Activated CD4-positive, alpha-beta T cell treated with anti-CD3 and anti-CD28 coated beads for 4 hours (primary cell): ENCODE data around the gene CARD19.
"Not testable (repeated sequence)": the region's sequence is repeated elsewhere in the genome, so short reads cannot be mapped to it uniquely, and the experiment has no call there.

ENCODE experiments used
- DNase-seq, 2 donors: peaks; one replicate each; pipeline ENCODE4 v3.0.0-alpha.2; 2020

CARD19 gene

DNA sequence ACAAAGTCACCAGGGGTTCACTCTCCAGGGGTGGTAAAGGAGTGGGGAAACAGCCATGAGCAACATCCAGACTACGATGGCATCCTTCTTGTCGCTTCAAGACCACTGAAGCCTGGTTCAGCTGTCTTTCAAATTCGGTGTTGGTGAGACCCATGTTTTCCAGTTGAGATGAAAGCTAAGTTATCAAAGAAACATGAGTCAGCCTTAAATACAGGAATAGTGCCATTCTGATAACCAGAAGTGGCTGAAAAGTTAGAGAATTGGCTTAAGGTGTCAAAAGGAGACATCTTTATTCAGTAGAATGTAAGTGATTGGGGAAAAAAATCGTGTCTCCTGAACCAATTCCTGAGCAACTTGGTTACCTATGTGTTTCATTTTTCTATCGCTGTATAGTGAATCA, 7.0 kb upstream of the CARD19 start:
- no peak for DNase-seq

DNA sequence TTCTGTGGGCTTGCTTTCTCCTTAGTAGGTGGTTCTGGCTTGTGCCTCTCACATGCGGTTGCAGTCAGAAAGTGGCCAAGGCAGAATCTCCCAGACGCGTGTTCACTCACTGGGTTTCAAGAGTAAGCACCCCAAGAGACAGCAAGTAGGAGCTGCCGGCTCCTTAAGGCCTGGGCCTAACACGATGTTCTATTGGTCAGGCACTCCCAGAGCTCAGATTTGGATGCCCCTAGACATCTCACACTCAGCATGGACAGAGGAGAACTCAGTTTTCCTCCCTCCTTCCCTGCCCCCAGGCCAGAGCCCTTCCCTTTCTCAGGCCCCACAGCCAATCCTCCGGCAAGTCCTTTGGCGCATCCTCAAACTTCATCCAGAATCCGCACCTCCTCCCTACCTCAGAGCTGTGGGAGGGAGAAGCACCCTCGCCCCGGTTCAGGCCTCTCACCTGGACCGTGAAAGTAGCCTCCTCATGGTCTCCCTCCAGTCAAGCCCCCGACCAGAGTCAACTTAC, 6.5 kb upstream of the CARD19 start:
- no peak for DNase-seq

DNA sequence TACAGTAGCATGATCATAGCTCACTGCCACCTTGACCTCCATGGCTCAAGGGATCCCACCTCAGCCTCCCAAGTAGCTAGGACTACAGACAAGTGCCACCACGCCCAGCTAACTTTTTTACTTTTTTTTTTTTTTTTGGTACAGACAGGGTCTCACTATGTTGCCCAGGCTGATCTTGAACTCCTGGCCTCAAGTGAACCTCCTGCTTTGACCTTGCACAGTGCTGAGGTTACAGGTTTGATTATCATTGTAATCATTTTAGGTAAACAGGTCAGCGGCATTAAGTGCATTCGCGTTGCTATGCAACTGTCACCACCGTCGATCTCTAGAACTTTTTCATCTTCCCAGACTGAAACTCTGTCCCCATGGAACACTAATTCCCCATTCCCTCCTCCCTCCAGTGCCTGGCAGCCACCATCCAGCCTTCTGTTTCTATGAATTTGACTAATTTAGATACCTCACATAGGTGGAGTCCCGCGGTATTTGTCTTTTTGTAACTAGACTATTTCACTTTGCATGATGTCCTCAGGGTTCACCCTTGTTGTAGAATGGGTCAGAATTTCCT, 5.8 kb upstream of the CARD19 start:
- no peak for DNase-seq

DNA sequence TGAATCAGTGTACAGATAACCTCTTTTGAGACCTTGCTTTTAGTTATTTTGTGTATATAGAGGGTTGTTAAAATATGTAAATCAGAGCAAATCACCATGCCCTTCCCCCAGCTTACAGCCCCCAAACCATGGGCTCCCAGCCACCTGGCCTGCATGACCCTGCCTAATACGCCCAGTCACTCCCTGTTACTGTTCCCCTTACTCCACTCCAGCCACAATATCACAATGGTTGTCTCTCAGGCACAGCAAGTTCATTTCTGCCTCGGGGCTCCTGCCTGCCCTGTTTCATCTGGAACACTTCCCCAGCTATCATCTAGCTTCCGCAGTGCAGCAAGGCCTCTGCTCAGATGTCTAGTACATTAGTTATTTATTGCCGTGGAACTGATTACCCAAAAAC, 5.0 kb upstream of the CARD19 start:
- no peak for DNase-seq

DNA sequence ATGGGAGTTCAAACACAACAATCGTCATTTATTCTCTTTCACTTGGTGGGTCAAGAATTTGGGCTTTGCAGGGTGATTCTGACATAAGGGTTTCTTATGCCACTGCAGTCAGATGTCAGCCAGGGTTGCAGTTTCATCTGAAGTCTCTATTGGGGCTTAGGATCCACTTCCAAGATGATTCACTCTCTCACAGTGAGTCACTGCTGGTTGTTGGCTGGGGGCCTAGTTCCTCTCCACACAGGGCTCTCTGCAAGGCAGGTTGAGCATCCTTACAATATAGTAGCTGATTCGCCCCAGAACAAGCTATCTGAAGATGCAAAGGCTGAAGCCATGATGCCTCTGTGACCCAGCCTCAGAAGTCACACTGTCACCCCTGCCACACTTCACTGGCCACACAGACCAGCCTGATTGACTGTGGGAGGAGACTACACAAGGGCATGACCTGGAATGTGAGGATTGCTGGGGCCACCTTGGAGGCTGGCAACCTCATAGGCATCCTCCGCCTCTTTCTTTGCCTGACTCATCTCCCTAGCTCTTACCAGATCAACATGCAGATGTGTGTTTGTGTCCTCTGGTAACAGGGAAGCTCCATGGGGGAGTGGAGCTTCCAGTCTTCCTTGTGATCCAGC, 4.5 kb upstream of the CARD19 start:
- DNase-seq = peak; percentile 50 to 56

DNA sequence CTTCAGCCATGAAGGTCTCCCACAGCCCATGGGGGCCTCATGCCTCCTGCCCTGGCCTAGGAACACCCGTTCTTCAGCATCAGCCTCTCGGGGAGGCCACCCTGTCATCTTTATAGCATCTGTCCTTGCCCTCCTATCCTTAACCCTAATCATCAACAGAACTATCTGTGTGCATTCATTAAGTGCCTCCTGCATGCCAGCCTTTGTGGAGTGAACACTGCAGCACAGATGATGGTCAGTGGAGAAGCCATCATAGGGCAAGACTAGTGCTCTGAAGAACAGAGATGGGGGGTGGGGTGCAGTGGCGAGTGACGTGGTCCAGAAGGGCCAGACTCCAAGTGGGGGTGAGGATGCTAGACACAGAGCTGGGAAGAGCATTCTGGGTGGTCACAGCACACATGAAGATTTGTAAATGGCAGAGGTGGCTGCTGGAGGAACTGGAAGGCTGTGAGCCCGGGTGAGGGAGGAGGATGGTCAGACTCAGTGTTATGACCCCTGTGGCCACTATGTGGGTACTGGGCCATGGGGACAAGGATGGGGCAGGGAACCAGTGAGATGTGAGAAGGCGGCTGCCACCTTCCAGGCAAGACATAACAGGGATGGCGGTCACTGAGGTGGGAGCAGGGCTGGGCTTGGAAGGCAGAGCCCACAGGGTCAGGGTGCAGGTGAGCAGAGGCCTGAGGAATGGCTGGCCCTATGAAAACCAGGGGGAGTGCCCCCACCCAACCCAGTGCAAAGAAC, 3.6 kb upstream of the CARD19 start:
- DNase-seq = peak in 1 of 2 donors; percentile 0

DNA sequence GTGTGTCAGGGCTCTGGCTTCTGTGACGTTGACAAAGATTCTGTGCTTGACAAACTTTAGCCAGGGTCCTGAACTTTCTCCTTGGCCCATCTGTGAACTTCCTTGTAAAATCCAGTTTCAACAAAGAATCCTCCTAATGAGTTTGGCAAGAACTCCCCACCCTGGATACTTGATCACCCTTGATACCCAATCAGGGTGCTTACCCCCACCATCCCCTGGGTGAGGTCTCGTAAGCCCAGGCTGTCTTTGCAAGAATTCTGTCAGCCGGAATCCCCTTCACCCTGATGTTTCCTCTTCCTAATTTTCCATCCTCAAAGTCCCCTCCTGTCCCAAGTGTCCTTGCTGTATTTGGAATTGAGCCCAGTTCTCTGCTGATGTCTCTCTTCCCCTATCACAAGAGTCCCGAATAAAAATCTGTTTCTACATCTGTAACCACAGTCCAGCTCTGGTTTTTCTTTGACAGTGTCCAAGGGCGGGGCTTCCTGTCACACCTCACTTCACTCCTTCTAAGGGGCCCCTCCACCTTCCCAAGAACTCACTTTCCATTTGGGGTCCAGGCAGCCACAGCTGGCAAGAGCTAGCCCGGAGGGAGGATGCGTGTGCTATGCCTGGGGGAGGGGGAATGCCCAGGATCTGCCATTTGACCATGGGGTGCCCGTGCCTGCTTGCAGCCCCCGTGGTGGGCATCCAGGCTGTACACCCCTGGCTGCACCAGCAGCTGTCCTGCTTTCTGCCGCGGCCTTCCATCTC, 2.7 kb upstream of the CARD19 start:
- DNase-seq = peak in 1 of 2 donors; percentile 0

DNA sequence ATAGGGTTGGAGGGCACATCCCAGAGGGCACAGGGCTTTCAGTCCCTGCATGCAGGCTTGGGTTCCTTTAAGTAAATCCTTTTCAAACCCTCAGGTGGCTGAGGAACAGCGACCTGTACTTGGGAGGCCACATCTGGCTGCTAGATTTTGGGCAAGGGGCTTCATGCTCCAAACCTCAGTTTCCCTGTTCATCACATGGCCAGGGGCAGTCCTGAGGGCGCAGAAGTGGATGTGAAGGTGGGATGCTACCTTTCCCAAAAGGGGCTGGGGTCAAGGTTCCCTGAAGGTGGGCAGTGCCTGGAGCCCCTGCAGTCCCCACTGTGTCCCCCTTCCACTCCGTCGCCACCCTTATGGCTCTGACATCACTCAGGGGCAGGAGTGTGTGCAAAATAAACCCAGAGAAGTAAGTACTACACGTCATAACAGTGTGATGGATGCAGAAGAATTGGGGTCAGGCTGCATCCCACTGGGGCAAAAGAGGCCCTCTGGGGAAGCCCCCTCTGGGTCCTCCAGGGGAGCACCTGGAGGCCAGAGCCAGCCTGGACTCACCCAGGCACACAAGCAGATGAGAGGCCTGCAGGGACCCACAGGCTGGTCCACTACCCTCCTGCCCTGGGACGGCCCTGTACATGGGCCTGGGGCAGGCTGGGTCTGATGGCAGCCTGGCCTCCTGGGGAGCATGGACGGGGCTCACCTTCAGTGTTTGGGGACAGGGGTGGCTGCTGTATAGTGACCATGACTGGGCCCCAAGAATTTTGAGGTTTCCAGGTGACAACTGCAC, 1.9 kb upstream of the CARD19 start:
- DNase-seq = no peak

DNA sequence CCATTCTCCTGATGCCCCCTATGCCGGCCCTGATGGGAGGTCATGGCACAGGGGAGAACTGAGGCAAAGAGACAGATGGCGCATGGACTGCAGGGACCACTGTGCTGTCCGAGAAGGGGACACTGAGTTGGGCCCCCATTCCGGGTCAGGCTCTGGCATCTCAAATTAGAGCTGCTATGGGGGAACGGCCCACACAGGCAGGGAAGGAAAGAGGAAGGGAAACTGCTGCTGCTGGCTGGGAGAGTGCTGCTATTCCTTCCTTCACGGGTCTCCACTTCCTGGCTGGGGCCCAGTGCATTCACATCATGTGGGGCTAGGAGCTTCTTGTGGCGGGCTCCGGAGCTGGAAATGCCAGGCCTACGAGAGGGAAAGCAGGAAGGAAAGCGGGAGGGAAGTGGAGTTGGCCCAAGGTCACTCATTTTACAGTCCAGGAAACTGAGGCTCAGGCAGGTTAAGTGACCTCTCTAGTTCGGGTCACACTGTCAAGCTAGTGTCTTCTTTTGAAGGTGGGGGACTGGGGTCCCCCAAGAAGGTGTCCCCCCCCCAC, 1.3 kb upstream of the CARD19 start:
- no peak for DNase-seq

DNA sequence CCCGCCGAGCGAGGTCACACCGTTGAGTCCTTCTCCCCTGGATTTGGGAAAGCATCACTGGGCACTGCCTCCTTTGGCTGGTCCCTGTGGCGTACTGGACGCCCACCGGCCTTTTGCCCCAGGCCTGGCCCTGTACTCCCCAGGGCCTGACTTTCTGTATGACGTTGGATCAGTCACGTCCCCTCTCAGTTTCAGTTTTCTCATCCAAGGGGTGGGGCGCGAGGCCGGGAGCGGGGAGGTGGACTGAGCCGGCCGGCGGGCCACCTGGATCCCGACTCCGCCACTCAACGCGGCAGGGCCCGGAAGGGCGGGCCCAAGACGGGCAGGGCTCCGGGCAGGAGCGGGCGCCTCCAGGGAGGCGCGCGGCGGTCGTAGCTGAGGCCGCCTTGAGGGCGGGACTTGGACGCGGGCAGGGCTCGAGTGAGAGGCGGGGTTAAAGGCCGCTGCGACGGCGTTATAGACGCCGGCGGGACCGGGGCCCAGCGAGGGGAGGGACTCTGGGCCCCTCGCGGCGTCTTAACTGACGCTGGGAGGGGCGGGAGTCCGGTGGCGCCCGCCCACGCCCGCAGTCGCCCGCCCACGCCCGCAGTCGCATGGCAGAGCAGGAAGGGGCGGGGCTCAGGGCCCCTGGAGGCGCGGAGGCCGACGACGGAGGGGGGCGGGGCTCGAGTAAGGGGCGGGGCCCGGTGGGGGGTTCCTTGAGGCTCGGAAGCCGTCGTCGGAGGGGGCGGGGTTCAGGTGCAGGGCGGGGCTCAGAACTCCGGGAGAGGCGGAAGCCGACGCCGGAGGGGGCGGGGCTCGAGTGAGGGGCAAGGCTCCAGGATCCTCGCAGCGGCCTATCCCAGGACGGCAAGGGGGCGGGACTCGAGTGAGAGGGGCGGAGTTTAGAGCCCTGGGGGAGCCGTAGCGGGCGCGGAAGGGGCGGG, 549 bp upstream of the CARD19 start:
- peak; percentile 100 for DNase-seq

DNA sequence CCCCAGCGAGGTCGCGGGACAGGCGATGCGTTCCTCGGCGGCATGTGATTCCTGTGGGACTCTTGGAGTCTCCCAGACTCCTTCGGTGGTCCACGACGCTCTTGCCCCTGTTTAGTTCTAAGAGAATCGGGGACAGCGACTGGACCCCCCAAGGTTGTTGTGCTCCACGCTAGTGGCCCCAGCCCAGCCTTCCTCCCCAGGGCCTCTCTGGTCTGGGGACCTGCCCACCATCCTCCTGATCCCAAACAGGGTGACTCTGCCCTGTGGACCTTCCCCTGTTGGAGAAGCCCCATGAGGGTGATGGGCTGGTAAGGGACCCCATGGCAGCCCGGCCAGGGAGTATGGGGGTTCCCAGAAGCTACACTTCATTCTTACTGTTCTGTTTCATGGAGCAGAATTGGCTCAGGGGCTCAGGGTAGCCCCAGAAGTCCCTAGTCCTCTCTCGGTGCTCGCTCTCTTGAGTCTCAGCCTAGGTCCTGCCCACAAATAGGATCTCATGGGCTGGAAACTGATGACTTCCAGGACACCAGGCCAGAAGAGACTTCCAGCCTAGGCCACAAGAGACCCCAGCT, 880 bp downstream of the CARD19 start:
- no peak for DNase-seq

DNA sequence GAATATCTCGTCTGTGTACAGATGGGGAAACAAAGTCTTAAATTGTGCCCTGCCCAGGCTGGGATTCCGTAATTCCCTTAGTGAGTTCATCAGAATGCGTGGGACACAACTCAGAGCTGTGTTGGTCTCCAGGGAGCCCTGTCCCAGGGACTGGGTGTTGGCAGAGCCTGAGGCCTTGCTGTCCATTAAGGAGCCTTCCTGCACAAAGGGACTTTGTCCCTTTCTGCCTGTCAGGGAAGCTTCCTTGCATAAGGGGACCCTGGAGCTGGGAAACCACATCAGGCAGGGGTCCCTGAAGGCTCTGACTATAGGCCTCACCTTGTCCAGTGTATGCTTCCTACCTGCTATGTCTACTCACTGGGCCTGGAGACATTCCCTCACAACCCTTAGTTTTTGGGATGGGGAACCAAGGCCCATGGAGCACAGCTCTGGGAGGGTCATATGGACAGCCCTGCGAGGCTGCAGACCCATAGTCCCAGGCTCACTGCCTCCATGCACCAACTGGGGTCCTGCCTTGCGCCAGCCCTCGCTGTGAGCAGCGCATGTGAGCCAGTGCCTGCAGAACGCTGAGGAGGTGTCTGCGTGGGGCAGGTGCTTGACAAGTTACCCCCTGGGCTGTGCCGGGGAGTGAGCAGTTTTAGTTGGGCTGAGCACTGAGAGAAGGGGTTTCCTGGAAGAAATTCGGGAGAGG, 1.6 kb downstream of the CARD19 start:
- DNase-seq = no peak

DNA sequence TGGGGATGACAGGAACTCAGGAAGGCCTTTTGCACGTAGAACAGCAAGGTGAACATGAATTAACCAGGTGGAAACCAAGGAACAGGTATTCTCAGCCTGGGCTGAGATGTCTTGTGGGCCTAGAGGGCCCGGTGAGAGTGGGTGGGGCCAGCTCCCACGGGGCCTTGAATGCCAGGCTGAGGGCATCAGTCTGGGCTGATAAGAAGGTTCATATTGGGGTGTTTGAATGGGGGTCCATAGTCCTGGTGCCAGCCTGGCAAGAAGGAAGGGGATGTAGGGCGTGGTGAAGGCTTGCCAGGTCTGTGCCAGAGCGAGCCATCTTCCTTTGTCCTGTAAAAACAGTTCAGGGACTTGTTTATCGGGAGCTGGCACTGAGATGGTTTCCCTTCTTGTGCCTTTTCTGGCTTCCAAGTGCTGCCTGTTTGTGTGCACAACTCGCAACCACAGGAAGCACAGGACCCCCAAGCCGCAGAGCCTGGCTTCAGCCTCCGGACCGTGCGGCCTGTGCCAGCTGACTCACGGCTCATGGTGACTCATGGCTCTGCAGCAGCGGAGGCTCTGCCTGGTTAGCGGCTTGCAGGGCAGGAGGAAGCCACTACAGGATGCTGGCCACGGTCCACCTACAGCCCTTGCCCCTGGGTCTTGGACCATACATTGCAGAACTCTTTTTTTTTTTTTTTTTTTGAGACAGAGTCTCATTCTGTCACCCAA, 2.4 kb downstream of the CARD19 start:
- peak; percentile 56 to 59 for DNase-seq

DNA sequence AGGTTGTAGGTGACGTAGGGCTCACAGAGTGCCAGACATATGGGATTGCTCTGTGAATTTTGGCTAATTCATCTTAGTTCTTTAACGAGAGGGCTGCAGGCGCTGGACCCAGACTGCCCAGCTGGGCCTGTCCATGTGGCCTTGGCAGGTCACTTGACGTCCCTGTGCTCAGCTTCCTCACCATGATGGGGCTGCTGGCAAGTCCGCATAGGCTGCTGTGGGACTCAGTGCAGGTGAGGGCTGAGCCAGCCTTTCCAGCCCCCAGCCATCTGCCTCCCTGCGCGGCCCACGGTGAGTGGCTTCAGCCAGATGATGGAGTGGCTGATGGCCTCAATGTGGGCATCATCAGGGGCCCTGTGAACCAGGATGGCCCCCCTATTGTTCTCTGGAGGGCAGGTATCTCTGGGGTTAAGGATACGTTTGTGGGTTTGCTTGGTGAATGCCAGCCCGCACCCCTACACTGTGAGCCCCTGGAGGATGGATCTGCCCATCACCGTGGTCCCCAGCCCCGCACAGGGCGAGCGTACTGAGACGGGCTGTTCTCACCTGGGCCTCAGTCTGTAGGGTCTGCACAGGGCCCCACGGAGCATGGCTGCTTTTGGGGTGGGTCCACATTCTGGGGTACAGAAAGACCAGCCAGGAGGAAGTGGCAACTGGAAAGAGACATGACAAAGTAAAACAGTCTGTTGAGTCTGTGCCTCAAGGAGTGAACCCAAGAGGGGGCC, 3.7 kb downstream of the CARD19 start:
- no peak for DNase-seq

DNA sequence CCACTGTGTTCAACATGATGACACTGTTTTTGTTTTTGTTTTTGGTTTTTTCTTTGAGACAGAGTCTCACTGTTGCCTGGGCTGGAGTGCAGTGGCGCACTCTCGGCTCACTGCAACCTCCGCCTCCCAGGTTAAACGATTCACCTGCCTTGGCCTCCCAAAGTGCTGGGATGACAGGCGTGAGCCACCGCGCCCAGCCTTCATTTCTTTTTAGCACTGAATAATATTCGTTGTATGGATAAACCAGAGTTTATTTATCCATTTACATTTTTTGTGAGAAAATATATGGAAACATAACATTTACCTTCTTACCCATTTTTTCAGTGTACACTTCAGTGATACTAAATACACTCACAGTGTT, 4.2 kb downstream of the CARD19 start:
- no peak for DNase-seq

DNA sequence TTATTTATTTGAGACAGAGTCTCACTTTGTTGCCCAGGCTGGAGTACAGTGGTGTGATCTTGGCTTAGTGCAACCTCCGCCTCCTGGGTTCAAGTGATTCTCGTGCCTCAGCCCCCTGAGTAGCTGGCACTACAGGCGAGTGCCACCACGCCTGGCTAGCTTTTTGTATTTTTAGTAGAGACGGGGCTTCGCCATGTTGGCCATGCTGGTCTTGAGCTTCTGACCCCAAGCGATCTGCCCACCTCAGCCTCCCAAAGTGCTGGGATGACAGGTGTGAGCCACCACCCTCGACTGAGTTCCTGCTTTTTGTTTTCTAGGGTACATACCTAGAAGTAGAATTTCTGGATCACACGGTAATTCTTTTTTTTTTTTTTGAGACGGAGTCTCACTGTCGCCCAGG, 5.1 kb downstream of the CARD19 start:
- DNase-seq = not testable (repeated sequence)

DNA sequence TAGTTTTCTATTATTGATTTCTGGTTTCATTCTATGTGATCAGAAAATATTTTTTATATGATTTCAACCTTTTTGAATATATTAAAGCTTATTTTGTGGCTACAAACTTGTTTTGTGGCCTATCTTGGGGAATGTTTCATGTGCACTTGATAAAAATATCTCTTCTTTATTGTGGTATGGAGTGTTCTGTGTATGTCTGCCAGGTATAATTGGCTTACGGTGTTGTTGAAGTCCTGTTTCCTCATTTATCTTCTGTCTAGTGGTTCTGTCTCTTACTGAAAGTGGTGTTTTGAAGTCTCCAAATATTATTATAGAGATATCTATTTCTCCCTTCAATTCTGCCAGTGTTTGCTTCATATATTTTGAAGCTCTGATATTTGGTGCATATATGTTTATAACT, 9.6 kb downstream of the CARD19 start:
- DNase-seq = no peak

DNA sequence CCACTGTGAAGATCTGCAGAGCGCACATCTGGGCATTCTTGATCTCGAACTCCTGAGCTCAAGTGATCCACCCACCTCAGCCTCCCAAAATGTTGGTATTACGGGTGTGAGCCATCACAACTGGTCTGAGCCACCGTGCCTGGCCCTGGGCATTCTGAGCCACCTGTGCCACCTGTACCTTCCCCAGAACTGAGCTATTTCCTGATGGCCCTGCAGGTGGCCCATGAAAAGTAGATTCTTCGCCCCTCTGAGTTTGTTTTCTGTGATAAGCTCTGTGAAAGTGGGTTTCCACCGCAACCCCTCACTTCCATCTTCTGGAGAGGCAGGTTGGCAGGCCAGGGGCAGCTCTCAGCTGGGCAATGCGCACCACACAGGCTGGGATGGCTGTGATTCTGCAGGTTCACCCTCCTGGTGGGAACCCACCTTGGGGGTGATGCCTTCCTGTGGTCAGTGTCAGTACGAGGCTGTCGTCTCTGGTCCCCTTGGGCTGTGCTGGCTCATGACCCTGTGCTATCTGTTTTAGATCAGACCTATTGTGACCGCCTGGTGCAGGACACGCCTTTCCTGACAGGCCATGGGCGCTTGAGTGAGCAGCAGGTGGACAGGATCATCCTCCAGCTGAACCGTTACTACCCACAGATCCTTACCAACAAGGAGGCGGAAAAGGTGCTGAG, 11.3 kb downstream of the CARD19 start:
- no peak for DNase-seq
